Common myeloid progenitor, CD34-positive (primary cell): Measurements from ENCODE around the gene PSORS1C1.

Source experiments
- CTCF ChIA-PET: fragments of 350-600 bp; sonication (Branson Sonifier 250); formaldehyde crosslinking; loops from one replicate; lab custom pipeline; 2021; ENCODE audit warnings: antibody characterized with exemption; lab: Charles Lee
- POLR2A ChIA-PET: fragments of 350-600 bp; sonication (Branson Sonifier 250); formaldehyde crosslinking; loops from one replicate; lab custom pipeline; 2021; ENCODE audit warnings: antibody characterized with exemption; lab: Charles Lee
- DNase-seq, 3 donors: peaks; one replicate each; pipeline versions ENCODE4 v3.0.0 to v3.0.0-alpha.2; 2013
- H3K27ac ChIP-seq, 2 experiments: 1 replicate in 1 of 2; 2 replicates in 1 of 2; pipeline ENCODE4 v1.7.0; 2013; ENCODE audit warnings: inconsistent platforms in 2 of 2, low read length in 2 of 2, mild to moderate bottlenecking in 2 of 2, low read depth in 1 of 2, moderate library complexity in 1 of 2; ENCODE audit not compliant: severe bottlenecking in 2 of 2, insufficient read depth in 1 of 2, poor library complexity in 1 of 2
- H3K27me3 ChIP-seq, 5 experiments: replicated peaks in 2 of 5; 1 replicate in 3 of 5; 2 replicates in 2 of 5; pipeline versions ENCODE4 v1.6.1 to v1.7.0; 2013; ENCODE audit warnings: low read length in 4 of 5, mild to moderate bottlenecking in 2 of 5, moderate library complexity in 2 of 5, inconsistent platforms in 1 of 5; ENCODE audit not compliant: insufficient read depth in 5 of 5, control insufficient read depth in 4 of 5
- H3K36me3 ChIP-seq, 4 experiments: 1 replicate in 2 of 4; 2 replicates in 2 of 4; pipeline versions ENCODE4 v1.6.1 to v1.7.0; 2013; ENCODE audit warnings: low read length in 3 of 4, control low read depth in 1 of 4, mild to moderate bottlenecking in 1 of 4; ENCODE audit not compliant: control insufficient read depth in 4 of 4, insufficient read depth in 4 of 4
- H3K4me1 ChIP-seq, 4 experiments: 1 replicate in 3 of 4; 2 replicates in 1 of 4; pipeline versions ENCODE4 v1.6.1 to v1.7.1; 2013; ENCODE audit warnings: low read length in 3 of 4, mild to moderate bottlenecking in 3 of 4, control low read depth in 1 of 4, inconsistent platforms in 1 of 4, moderate library complexity in 1 of 4; ENCODE audit not compliant: control insufficient read depth in 4 of 4, insufficient read depth in 4 of 4; ENCODE audit errors: control extremely low read depth in 1 of 4
- H3K4me3 ChIP-seq, 7 experiments: 1 replicate in 4 of 7; 2 replicates in 3 of 7; pipeline versions ENCODE4 v1.5.1 to v1.7.0; 2013; ENCODE audit warnings: mild to moderate bottlenecking in 7 of 7, low read length in 6 of 7, moderate library complexity in 6 of 7, inconsistent platforms in 2 of 7, low read depth in 2 of 7, control low read depth in 1 of 7; ENCODE audit not compliant: insufficient read depth in 4 of 7, control insufficient read depth in 1 of 7; ENCODE audit errors: extremely low read depth in 1 of 7
- H3K9me3 ChIP-seq, 5 experiments: 1 replicate in 4 of 5; 2 replicates in 1 of 5; pipeline versions ENCODE4 v1.6.1 to v1.7.1; 2013; ENCODE audit warnings: low read length in 4 of 5, mild to moderate bottlenecking in 2 of 5, inconsistent platforms in 1 of 5, low read depth in 1 of 5, moderate library complexity in 1 of 5; ENCODE audit not compliant: control insufficient read depth in 4 of 5, insufficient read depth in 2 of 5; ENCODE audit errors: control extremely low read depth in 1 of 5
- WGBS: methylation state at CpG from one replicate; pipeline ENCODE4 v1.1.5; 2013; ENCODE audit not compliant: insufficient coverage; 5-methylcytosine and 5-hydroxymethylcytosine counted together

The PSORS1C1 gene

GRCh38 chr6:31115941-31116560 lies 1.5 kb downstream of the PSORS1C1 start:
- Histone ChIP-seq H3K4me3 (no peak overlapping the region), H3K9me3 (no peaks in the 10 kb centered on the region), H3K27ac (no peak overlapping the region), H3K4me1 (peaks cover 0 to 10% (median 7%) of the 10 kb centered on the region in 4 experiments), H3K36me3 (no peaks in the 10 kb centered on the region), H3K27me3 (peaks cover 0 to 2% (median 0%) of the 10 kb centered on the region in 5 experiments)
- ChIA-PET CTCF (interaction anchor here (1.0 to 8.0 kb wide), 17 partner anchors 10 to 303 kb away, joined by 3 to 66 read pairs (median 5); no protein-coding TSS in a partner anchor), POLR2A (interaction anchor here (0.6 kb wide), 1 partner anchor 442 kb away, joined by 3 read pairs; no protein-coding TSS in a partner anchor)
- 96% methylated on average over 11 of the region's 12 CpGs for WGBS
- no peak for DNase-seq

GRCh38 chr6:31116661-31117385 lies 2.2 kb downstream of the PSORS1C1 start:
- CTCF ChIA-PET: interaction anchor here (0.9 to 8.0 kb wide), 13 partner anchors 9 to 298 kb away, joined by 3 to 66 read pairs (median 5); no protein-coding TSS in a partner anchor

GRCh38 chr6:31118178-31118577 lies 3.6 kb downstream of the PSORS1C1 start:
- Histone ChIP-seq H3K27ac (no peak overlapping the region), H3K9me3 (no peaks in the 10 kb centered on the region), H3K36me3 (no peaks in the 10 kb centered on the region), H3K27me3 (peaks cover 0 to 2% (median 0%) of the 10 kb centered on the region in 5 experiments), H3K4me3 (no peak overlapping the region), H3K4me1 (peaks cover 0 to 10% (median 7%) of the 10 kb centered on the region in 4 experiments)
- CTCF ChIA-PET: interaction anchor here (1.1 to 1.3 kb wide), 4 partner anchors 9 to 62 kb away, joined by 3 read pairs; no protein-coding TSS in a partner anchor
- 94% methylated on average over 7 of the region's 7 CpGs for WGBS
- no peak for DNase-seq
- POLR2A ChIA-PET: no interaction called here

More at GRCh38 chr6:31116661-31117385, 2.2 kb downstream of the PSORS1C1 start:
- Histone ChIP-seq H3K4me1 (peaks cover 0 to 10% (median 7%) of the 10 kb centered on the region in 4 experiments), H3K36me3 (no peaks in the 10 kb centered on the region), H3K27me3 (peaks cover 0 to 2% (median 0%) of the 10 kb centered on the region in 5 experiments), H3K9me3 (no peaks in the 10 kb centered on the region), H3K4me3 (no peak overlapping the region), H3K27ac (no peak overlapping the region)
- POLR2A ChIA-PET: no interaction called here
- 92% methylated on average over 19 of the region's 19 CpGs for WGBS
- DNase-seq: no peak

- POLR2A ChIA-PET: no interaction called here
- Histone ChIP-seq H3K27me3 (peaks cover 0 to 2% (median 0%) of the 10 kb centered on the region in 5 experiments), H3K9me3 (no peaks in the 10 kb centered on the region), H3K4me3 (no peak within 1 kb of the TSS), H3K27ac (no peak within 1 kb of the TSS), H3K4me1 (peaks cover 0 to 10% (median 5%) of the 10 kb centered on the region in 4 experiments), H3K36me3 (no peaks in the 10 kb centered on the region)
- DNase-seq: peak in 2 of 3 donors; percentile 44 to 66
- CTCF ChIA-PET: interaction anchor here (1.4 kb wide), 1 partner anchor 10 kb away, joined by 3 read pairs; no protein-coding TSS in a partner anchor
- 71% methylated on average over 21 of the region's 26 CpGs for WGBS
These were observed 5.7 kb downstream of the PSORS1C1 start, which contains the start of gene CDSN for GRCh38 chr6:31120151-31120915. Gene CDSN (minus strand): TSS chr6:31120446. CDS start chr6:31120419, 27 bp downstream.

- POLR2A ChIA-PET: no interaction called here
- no peaks in the 10 kb centered on the region for H3K9me3 ChIP-seq
- peaks cover 0 to 14% (median 11%) of the 10 kb centered on the region in 4 experiments for H3K4me1 ChIP-seq
- no peak for DNase-seq
- H3K4me3 ChIP-seq: no peak overlapping the region
- 95% methylated on average over 11 of the region's 12 CpGs for WGBS
- no peaks in the 10 kb centered on the region for H3K36me3 ChIP-seq
- peaks cover 0 to 2% (median 0%) of the 10 kb centered on the region in 5 experiments for H3K27me3 ChIP-seq
- CTCF ChIA-PET: interaction anchor here (0.7 to 1.4 kb wide), 4 partner anchors 9 to 246 kb away, joined by 3 to 4 read pairs (median 3); no protein-coding TSS in a partner anchor
- H3K27ac ChIP-seq: no peak overlapping the region
These were observed 6.7 kb downstream of the PSORS1C1 start for GRCh38 chr6:31121131-31121790.
